Measurements from ENCODE around the gene TOMT. TPM values are rescaled to one million over a fixed set of nuclear protein-coding genes. Genes with fewer than 3 reads are reported as not detected.

The TOMT gene
- total and polyA plus RNA-seq, 2 experiments from 2014 or later: not detected

- Histone ChIP-seq H3K4me2 (peak within 1 kb of the TSS; percentile 96), H3K4me3 (peak within 1 kb of the TSS; percentile 99), H2AFZ (no peak within 1 kb of the TSS), H3K36me3 (ENCODE audit: insufficient read depth) (no peaks in the 10 kb centered on the region; the same call in 1 of the 2 replicates), H3K27me3 (ENCODE audit: insufficient read depth) (no peaks in the 10 kb centered on the region), H3K79me2 (replicated peaks; ENCODE audit: insufficient read depth) (peaks cover 29% of the 10 kb centered on the region), H3K27ac (ENCODE audit: low read depth) (peak within 1 kb of the TSS; percentile 90), H4K20me1 (replicated peaks; ENCODE audit: insufficient read depth) (no peaks in the 10 kb centered on the region; the same call in none of the 2 replicates), H3K9me2 (ENCODE audit: insufficient read depth) (no peaks in the 10 kb centered on the region), H3F3A (replicated peaks; ENCODE audit: low read depth) (peaks cover 9% of the 10 kb centered on the region; the same call in 1 of the 2 replicates), H3K4me1 (ENCODE audit: insufficient read depth) (peaks cover 6% of the 10 kb centered on the region; the same call in 1 of the 2 replicates)
- peaks cover 30% of the 10 kb centered on the region for H3K36me3 Mint-ChIP-seq (ENCODE audit: low read depth)
- H3K9me3 Mint-ChIP-seq: no peaks in the 10 kb centered on the region; the same call in 1 of the 3 replicates
- ATAC-seq: peak; percentile 92
- peaks cover 29% of the 10 kb centered on the region for H3K4me1 Mint-ChIP-seq
- H3K27me3 Mint-ChIP-seq (ENCODE audit: insufficient read depth, low read depth, poor library complexity): peaks cover 14% of the 10 kb centered on the region
- H3K4me3 Mint-ChIP-seq: peak within 1 kb of the TSS; percentile 96
- H3K27ac Mint-ChIP-seq: peak within 1 kb of the TSS; percentile 98
- TF ChIP-seq ETS1 (IDR thresholded peaks at IDR 0.05): no peak; the same call in 1 of the 2 replicates
- TF ChIP-seq POLR2AphosphoS5 (IDR thresholded peaks at IDR 0.05; ENCODE audit: low read depth): peak; percentile 68
- no peak for TF ChIP-seq EZH2phosphoT487 (IDR thresholded peaks at IDR 0.05; ENCODE audit: unreplicated experiment)
- TF ChIP-seq, protein P1, sequence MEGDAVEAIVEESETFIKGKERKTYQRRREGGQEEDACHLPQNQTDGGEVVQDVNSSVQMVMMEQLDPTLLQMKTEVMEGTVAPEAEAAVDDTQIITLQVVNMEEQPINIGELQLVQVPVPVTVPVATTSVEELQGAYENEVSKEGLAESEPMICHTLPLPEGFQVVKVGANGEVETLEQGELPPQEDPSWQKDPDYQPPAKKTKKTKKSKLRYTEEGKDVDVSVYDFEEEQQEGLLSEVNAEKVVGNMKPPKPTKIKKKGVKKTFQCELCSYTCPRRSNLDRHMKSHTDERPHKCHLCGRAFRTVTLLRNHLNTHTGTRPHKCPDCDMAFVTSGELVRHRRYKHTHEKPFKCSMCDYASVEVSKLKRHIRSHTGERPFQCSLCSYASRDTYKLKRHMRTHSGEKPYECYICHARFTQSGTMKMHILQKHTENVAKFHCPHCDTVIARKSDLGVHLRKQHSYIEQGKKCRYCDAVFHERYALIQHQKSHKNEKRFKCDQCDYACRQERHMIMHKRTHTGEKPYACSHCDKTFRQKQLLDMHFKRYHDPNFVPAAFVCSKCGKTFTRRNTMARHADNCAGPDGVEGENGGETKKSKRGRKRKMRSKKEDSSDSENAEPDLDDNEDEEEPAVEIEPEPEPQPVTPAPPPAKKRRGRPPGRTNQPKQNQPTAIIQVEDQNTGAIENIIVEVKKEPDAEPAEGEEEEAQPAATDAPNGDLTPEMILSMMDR (conservative IDR thresholded peaks at IDR 0.05; ENCODE audit: low read depth in 2 of 2): peak in 1 of 2 experiments; percentile 46; a peak in 3 of 4 replicates
- no peak for TF ChIP-seq EZH2 (IDR thresholded peaks at IDR 0.05; ENCODE audit: low read depth, unreplicated experiment)
- no peak for TF ChIP-seq NANOG (IDR thresholded peaks at IDR 0.05; ENCODE audit: borderline replicate concordance)
- TF ChIP-seq STAT1 (IDR thresholded peaks at IDR 0.05; ENCODE audit: unreplicated experiment): no peak
- TF ChIP-seq ZNF331 (CRISPR knock-in tag; IDR thresholded peaks at IDR 0.05; ENCODE audit: low read depth): no peak
- TF ChIP-seq JUNB (IDR thresholded peaks at IDR 0.05; ENCODE audit: unreplicated experiment): no peak
- no peak for TF ChIP-seq REST (IDR thresholded peaks at IDR 0.05; ENCODE audit: unreplicated experiment)
- peak; percentile 70; the same call in 1 of the 2 replicates for TF ChIP-seq CREB1 (CRISPR knock-in tag; IDR thresholded peaks at IDR 0.05; ENCODE audit: low read depth)
- TF ChIP-seq ZNF462 (CRISPR knock-in tag; IDR thresholded peaks at IDR 0.05): no peak
- no peak for TF ChIP-seq ZNF114 (CRISPR knock-in tag; IDR thresholded peaks at IDR 0.05)
- DNase-seq (ENCODE audit: low spot score): peak; percentile 100
These were observed 2.6 kb upstream of the TOMT start, which contains the start of gene LAMTOR1 for GRCh38 chr11:72102946-72103753. LAMTOR1 (minus strand) TSS chr11:72103297; CDS start chr11:72103224, 73 bp downstream.

Data from GM23338 (cell line).